HL-60 (cell line): ENCODE data around the gene PLCG1.

Experiments used
- GABPA ChIP-seq: IDR thresholded peaks from 2 replicates; pipeline ENCODE4 v1.6.1; 2012; ENCODE audit warnings: low read depth
- POLR2AphosphoS5 ChIP-seq: IDR thresholded peaks from 2 replicates; pipeline ENCODE4 v1.6.1; 2012; ENCODE audit warnings: low read depth
- SPI1 ChIP-seq: IDR thresholded peaks from 2 replicates; pipeline ENCODE4 v1.6.1; 2012; ENCODE audit warnings: low read depth, mild to moderate bottlenecking, borderline replicate concordance
- TF ChIP-seq, protein P1 (sequence below): IDR thresholded peaks from one replicate; pipeline ENCODE4 v1.5.1; 2011; ENCODE audit warnings: low read length, control low read depth, inconsistent platforms; ENCODE audit not compliant: insufficient read depth
- TF ChIP-seq, protein P2 (sequence below): IDR thresholded peaks from 2 replicates; pipeline ENCODE4 v1.6.1; 2012; ENCODE audit warnings: low read depth; ENCODE audit not compliant: insufficient replicate concordance

DNA sequence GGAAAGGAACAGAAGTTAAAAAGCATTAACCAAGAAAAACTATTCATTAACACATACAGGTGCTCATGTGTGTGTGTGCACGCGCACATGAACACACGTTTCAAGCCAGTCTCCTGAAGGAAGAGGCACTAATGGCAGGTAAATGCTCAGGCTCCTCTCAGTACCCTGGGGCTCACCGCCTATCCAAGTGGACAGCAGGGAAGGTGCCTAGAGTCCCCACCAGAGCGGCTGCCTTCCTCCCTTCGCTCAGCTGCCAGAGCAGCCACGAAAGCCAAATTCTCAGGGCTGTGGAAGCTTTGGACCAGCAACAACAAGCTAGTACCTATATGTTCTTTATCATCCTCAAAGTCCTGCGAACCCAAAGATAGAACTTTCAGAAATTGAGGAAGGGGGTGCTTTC lies 42.6 kb downstream of the PLCG1 start:
- TF ChIP-seq, protein P1, sequence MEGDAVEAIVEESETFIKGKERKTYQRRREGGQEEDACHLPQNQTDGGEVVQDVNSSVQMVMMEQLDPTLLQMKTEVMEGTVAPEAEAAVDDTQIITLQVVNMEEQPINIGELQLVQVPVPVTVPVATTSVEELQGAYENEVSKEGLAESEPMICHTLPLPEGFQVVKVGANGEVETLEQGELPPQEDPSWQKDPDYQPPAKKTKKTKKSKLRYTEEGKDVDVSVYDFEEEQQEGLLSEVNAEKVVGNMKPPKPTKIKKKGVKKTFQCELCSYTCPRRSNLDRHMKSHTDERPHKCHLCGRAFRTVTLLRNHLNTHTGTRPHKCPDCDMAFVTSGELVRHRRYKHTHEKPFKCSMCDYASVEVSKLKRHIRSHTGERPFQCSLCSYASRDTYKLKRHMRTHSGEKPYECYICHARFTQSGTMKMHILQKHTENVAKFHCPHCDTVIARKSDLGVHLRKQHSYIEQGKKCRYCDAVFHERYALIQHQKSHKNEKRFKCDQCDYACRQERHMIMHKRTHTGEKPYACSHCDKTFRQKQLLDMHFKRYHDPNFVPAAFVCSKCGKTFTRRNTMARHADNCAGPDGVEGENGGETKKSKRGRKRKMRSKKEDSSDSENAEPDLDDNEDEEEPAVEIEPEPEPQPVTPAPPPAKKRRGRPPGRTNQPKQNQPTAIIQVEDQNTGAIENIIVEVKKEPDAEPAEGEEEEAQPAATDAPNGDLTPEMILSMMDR = no peak
- TF ChIP-seq POLR2AphosphoS5 = no peak
- TF ChIP-seq, protein P2, sequence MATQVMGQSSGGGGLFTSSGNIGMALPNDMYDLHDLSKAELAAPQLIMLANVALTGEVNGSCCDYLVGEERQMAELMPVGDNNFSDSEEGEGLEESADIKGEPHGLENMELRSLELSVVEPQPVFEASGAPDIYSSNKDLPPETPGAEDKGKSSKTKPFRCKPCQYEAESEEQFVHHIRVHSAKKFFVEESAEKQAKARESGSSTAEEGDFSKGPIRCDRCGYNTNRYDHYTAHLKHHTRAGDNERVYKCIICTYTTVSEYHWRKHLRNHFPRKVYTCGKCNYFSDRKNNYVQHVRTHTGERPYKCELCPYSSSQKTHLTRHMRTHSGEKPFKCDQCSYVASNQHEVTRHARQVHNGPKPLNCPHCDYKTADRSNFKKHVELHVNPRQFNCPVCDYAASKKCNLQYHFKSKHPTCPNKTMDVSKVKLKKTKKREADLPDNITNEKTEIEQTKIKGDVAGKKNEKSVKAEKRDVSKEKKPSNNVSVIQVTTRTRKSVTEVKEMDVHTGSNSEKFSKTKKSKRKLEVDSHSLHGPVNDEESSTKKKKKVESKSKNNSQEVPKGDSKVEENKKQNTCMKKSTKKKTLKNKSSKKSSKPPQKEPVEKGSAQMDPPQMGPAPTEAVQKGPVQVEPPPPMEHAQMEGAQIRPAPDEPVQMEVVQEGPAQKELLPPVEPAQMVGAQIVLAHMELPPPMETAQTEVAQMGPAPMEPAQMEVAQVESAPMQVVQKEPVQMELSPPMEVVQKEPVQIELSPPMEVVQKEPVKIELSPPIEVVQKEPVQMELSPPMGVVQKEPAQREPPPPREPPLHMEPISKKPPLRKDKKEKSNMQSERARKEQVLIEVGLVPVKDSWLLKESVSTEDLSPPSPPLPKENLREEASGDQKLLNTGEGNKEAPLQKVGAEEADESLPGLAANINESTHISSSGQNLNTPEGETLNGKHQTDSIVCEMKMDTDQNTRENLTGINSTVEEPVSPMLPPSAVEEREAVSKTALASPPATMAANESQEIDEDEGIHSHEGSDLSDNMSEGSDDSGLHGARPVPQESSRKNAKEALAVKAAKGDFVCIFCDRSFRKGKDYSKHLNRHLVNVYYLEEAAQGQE = no peak
- no peak for TF ChIP-seq SPI1
- no peak for TF ChIP-seq GABPA
